Bronchial epithelial cell (primary cell): ENCODE results near the gene UGT3A1. TPM values are rescaled to one million over a fixed set of nuclear protein-coding genes. Genes with fewer than 3 reads are reported as not detected.

Experiments
- DNase-seq: peaks from one replicate; pipeline ENCODE4 v3.0.0-alpha.2; 2010; ENCODE audit warnings: low read depth
- FAIRE-seq: peaks from 2 replicates; lab custom pipeline; 2011; peaks lifted over from hg19 to GRCh38; lab: Jason Lieb, UNC
- H3K27me3 ChIP-seq: 2 replicates; pipeline ENCODE4 v1.5.1; 2011; ENCODE audit warnings: low read length; ENCODE audit not compliant: control insufficient read depth, insufficient read depth
- H3K36me3 ChIP-seq: 2 replicates; pipeline ENCODE4 v1.5.1; 2011; ENCODE audit warnings: low read length; ENCODE audit not compliant: control insufficient read depth, insufficient read depth
- H3K4me3 ChIP-seq: 2 replicates; pipeline ENCODE4 v1.5.1; 2011; ENCODE audit warnings: mild to moderate bottlenecking, low read depth, low read length, control low read depth
- total RNA-seq: library from RNA; depleted of rRNA; stranded (reverse); fragments of >200 nt; gene quantifications from 2 replicates; pipeline ENCODE4 v1.2.1, GENCODE V29; 2014
- TF ChIP-seq, protein P1 (sequence below): IDR thresholded peaks from 2 replicates; pipeline ENCODE4 v1.5.1; 2011; ENCODE audit warnings: mild to moderate bottlenecking, moderate library complexity, low read length, control low read depth, inconsistent platforms; ENCODE audit not compliant: insufficient read depth, severe bottlenecking

The UGT3A1 gene
- total RNA-seq, 1 donor from 2014 or later, result not detected

DNA sequence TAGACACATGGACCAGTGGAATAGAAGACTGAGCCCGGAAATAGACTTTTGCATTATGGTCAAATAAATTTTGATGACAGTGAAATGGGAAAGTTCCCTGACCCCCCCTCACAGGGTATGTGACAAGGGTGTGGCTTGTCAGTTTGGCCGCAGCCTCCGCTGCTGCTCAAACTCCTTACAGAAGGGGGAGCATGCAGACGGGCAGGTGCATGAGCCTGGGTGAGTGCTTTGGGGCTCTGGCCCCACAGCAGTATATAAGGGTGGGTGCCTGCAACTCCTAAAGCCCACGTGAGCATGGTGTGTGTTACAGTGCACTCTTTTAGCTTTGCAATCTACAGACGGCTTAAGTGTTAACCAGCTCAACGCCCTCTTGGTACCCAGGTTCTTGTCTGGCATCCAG is 30.9 kb downstream of the UGT3A1 start:
- H3K4me3 ChIP-seq, result no peak overlapping the region
- DNase-seq (no peak), FAIRE-seq (no peak)
- TF ChIP-seq, protein P1, sequence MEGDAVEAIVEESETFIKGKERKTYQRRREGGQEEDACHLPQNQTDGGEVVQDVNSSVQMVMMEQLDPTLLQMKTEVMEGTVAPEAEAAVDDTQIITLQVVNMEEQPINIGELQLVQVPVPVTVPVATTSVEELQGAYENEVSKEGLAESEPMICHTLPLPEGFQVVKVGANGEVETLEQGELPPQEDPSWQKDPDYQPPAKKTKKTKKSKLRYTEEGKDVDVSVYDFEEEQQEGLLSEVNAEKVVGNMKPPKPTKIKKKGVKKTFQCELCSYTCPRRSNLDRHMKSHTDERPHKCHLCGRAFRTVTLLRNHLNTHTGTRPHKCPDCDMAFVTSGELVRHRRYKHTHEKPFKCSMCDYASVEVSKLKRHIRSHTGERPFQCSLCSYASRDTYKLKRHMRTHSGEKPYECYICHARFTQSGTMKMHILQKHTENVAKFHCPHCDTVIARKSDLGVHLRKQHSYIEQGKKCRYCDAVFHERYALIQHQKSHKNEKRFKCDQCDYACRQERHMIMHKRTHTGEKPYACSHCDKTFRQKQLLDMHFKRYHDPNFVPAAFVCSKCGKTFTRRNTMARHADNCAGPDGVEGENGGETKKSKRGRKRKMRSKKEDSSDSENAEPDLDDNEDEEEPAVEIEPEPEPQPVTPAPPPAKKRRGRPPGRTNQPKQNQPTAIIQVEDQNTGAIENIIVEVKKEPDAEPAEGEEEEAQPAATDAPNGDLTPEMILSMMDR, result no peak
- no peaks in the 10 kb centered on the region for H3K36me3 ChIP-seq
- H3K27me3 ChIP-seq, result no peaks in the 10 kb centered on the region

DNA sequence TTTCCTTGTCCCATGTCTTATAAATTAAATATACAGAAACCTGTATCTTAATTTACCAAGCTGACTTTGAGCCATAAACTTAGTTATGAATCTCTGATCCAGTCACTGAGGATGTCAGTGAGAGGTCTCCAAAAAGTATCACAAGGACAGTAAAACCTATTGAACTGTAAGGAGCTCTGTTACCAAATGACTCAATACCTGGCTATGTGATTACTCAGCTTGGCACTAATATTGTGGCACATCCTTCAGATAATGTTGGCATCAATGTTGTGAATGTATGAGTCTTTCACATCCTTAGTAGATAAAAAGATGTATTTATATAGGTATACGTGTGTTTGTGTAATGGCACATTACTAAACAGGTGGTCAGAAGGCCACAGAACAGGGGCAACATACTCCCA is 34.8 kb downstream of the UGT3A1 start:
- Histone ChIP-seq H3K27me3 (no peaks in the 10 kb centered on the region), H3K36me3 (no peaks in the 10 kb centered on the region), H3K4me3 (no peak overlapping the region)
- peak; percentile 48 for DNase-seq
- TF ChIP-seq, protein P1, result no peak
- no peak for FAIRE-seq

DNA sequence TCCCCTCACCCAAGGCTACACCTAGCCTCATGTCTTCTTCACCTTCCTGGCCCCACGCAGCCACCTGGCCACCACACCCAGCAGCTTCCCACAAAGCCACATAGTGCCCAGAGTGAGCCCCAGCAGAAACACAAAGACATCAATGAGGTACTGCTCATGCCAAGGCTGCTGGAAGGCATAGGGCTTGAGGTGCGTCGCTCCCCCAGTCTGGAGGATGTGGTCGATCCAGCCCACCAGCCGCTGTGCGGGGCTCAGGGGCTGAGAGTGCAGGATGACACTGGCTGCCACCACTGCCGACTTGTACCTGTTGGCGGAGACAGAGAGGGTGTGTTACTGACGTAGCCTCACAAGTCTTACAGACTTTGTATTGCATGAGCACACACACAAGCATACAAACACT is 37.0 kb downstream of the UGT3A1 start:
- DNase-seq (no peak), FAIRE-seq (no peak)
- no peaks in the 10 kb centered on the region for H3K36me3 ChIP-seq
- no peaks in the 10 kb centered on the region for H3K27me3 ChIP-seq
- TF ChIP-seq, protein P1, result no peak
- no peak overlapping the region for H3K4me3 ChIP-seq

DNA sequence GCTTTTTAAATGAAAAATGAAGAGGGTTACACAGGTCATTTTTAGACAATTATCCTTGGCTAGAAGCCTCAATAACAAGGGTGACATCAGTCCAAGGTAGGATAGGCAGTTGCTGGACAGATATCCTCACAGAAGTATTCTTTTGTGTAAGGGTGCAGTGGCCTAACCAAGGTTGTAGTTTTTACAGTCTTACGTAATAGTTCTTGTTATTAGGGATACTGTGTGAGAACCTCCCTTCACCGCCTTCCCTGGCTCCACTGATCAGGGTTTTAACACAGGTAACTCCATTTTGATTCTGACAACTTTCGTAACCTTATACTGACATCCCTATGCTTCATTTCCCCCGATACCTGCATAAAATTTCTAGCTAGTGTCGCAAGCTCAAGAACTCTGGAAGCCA is 44.1 kb downstream of the UGT3A1 start:
- no peak for DNase-seq
- no peak for FAIRE-seq
- Histone ChIP-seq H3K36me3 (no peaks in the 10 kb centered on the region), H3K27me3 (no peaks in the 10 kb centered on the region), H3K4me3 (no peak overlapping the region)
- TF ChIP-seq, protein P1, result no peak

DNA sequence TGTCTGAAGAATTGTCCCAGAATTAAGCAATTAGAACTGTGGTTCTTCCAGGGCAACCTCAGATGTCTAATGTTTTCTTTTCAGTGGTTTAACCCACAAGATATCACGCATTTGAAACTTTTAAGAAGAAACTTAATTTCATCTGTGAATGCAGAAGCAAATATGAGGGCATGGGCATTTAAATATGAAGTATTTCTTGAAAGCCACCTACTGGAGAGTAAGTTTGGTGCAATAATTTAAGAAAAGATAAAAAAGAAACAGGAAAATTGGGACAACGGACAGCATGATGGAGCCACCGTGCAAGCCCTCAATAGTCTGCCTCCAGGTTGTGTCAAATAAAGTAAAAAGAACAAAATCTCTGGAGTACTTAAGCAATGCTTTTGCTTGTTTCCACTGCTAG is 51.6 kb downstream of the UGT3A1 start:
- TF ChIP-seq, protein P1, result no peak
- Histone ChIP-seq H3K27me3 (no peaks in the 10 kb centered on the region), H3K36me3 (no peaks in the 10 kb centered on the region), H3K4me3 (no peak overlapping the region)
- DNase-seq, result no peak
- no peak for FAIRE-seq

DNA sequence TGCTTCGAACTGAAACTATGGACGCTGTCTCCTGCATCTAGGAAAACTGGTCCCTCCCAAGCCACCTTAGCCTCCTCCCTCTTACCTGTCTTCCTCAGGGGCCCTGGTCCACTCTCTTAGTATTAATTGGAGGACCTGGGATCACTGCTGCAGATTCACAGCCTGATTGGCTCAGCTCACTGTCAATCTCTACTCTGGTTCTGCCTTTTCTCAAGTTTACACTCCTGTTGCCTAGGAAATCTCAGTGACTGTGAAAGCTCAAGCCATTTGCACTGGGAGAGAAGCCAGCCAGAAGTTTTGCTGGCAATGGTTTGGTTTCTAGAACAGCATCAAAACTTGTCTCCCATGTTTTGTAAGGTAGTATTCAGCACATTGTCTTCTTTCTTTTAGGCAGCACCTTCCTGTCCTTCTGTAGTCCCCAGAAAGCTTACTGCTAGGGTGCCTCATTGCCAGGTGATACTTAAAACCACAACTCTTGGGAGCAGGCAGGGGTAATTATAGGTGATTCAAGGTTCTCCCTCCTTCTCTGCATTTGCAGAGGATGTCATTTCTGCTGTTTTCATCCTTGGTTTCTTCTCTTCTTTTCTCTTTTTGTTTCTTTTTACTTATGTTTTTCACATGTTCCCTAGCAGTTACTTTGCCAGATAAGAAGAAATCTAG is 52.5 kb downstream of the UGT3A1 start, which contains the start of gene CAPSL:
CAPSL (minus strand) TSS at position 55 of the 660 bp plus-strand sequence. CDS start 17,502 bp downstream, outside the sequence.
- TF ChIP-seq, protein P1, result no peak
- DNase-seq (peak; percentile 39), FAIRE-seq (no peak)
- H3K4me3 ChIP-seq, result no peak within 1 kb of the TSS
- H3K36me3 ChIP-seq, result no peaks in the 10 kb centered on the region
- no peaks in the 10 kb centered on the region for H3K27me3 ChIP-seq
